Caco-2 (cell line): ENCODE data around the gene COL6A3. TPM values are rescaled to one million over a fixed set of nuclear protein-coding genes. Genes with fewer than 3 reads are reported as not detected.

ENCODE experiments used
- BruUV-seq: library from RNA; stranded (reverse); fragments of 400-500 nt; replicated peaks from 2 replicates; lab custom pipeline; 2021; lab: Mats Ljungman, UMichigan
- CTCF ChIA-PET: fragments of 300-600 bp; sonication (Branson Sonifier 250); formaldehyde crosslinking; loops from one replicate; lab custom pipeline; 2022; ENCODE audit warnings: antibody characterized with exemption; lab: Charles Lee
- POLR2A ChIA-PET: fragments of 300-600 bp; sonication (Branson Sonifier 250); formaldehyde crosslinking; loops from one replicate; lab custom pipeline; 2022; ENCODE audit warnings: antibody characterized with exemption; lab: Charles Lee
- DNase-seq, 2 experiments: peaks; one replicate each; pipeline versions ENCODE4 v3.0.0 to v3.0.0-alpha.2; 2020 to 2022
- H3K27me3 ChIP-seq: replicated peaks from 2 replicates; pipeline ENCODE4 v1.6.0; 2011; ENCODE audit warnings: low read length; ENCODE audit not compliant: control insufficient read depth, insufficient read depth
- H3K36me3 ChIP-seq: 2 replicates; pipeline ENCODE4 v1.5.1; 2011; ENCODE audit warnings: low read length; ENCODE audit not compliant: control insufficient read depth, insufficient read depth
- H3K4me1 ChIP-seq: fragments of 250-450 bp; sonication (Bioruptor Pico); 2 replicates; pipeline ENCODE4 v1.5.1; 2020; ENCODE audit warnings: mild to moderate bottlenecking
- H3K4me3 ChIP-seq: 2 replicates; pipeline ENCODE4 v1.5.1; 2011; ENCODE audit warnings: low read depth, mild to moderate bottlenecking, control low read depth, low read length
- H3K9me3 ChIP-seq: fragments of 250-450 bp; sonication (Bioruptor Pico); 2 replicates; pipeline ENCODE4 v1.5.1; 2020; ENCODE audit warnings: mild to moderate bottlenecking, moderate library complexity
- H3K27ac Mint-ChIP-seq: one replicate; pipeline ENCODE4 v1.8.0; 2022; ENCODE audit warnings: mixed read lengths; ENCODE audit not compliant: unreplicated experiment
- H3K27me3 Mint-ChIP-seq: one replicate; pipeline ENCODE4 v1.8.0; 2022; ENCODE audit warnings: mixed read lengths; ENCODE audit not compliant: insufficient read depth, unreplicated experiment
- H3K36me3 Mint-ChIP-seq: one replicate; pipeline ENCODE4 v1.8.0; 2022; ENCODE audit warnings: mild to moderate bottlenecking, mixed read lengths; ENCODE audit not compliant: insufficient read depth, unreplicated experiment
- H3K4me1 Mint-ChIP-seq: one replicate; pipeline ENCODE4 v1.8.0; 2022; ENCODE audit warnings: low read depth, mixed read lengths; ENCODE audit not compliant: unreplicated experiment
- H3K4me3 Mint-ChIP-seq: one replicate; pipeline ENCODE4 v1.8.0; 2022; ENCODE audit warnings: mild to moderate bottlenecking, moderate library complexity, mixed read lengths; ENCODE audit not compliant: unreplicated experiment
- H3K9me3 Mint-ChIP-seq: one replicate; pipeline ENCODE4 v1.8.0; 2022; ENCODE audit warnings: mixed read lengths; ENCODE audit not compliant: unreplicated experiment
- CTCF ChIP-seq, 2 experiments: fragments of 200-600 bp in 1 of 2; IDR thresholded peaks; 1 replicate in 1 of 2; 2 replicates in 1 of 2; pipeline versions ENCODE4 v1.5.1 to v1.8.0; 2011 to 2022; ENCODE audit warnings: antibody characterized with exemption in 1 of 2, control low read depth in 1 of 2, inconsistent platforms in 1 of 2, low read depth in 1 of 2, low read length in 1 of 2, mild to moderate bottlenecking in 1 of 2, moderate library complexity in 1 of 2; ENCODE audit not compliant: insufficient read depth in 1 of 2, severe bottlenecking in 1 of 2, unreplicated experiment in 1 of 2
- intact Hi-C: fragments of 100-400 bp; cut with micrococcal nuclease; formaldehyde crosslinking; loops from one replicate; pipeline ENCODE4 v1.10.0; 2022; ENCODE audit not compliant: unreplicated experiment
- total RNA-seq: library from RNA; stranded (reverse); gene quantifications from 2 replicates; pipeline ENCODE4 v1.2.3, GENCODE V29; 2022

Gene COL6A3
- total RNA-seq, 1 experiment from 2014 or later, result 0.73 TPM

DNA sequence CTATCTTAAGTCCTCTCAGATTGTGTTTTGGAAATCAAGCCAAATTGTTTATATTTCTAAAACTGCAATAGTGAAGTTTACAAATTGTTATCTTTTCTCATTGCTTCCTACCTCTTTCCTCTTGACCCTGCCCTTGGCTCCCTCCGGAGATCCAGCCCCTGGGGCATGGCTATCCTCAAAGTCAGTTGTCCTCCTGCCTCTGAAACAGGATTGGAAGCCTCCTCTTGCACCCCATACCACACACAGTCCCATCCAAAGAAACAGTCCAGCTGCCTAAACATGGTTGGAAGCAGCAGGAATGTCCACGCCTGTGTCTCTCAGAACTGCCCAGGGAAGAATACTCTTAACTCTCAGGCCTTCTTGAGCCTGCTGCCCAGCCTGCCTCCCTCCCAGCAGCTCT is 30.1 kb upstream of the COL6A3 start:
- CTCF ChIA-PET, result no interaction called here
- no peaks in the 10 kb centered on the region for H3K9me3 Mint-ChIP-seq
- no peaks in the 10 kb centered on the region for H3K36me3 ChIP-seq
- intact Hi-C loops, result no loop called here
- H3K4me3 ChIP-seq, result no peak overlapping the region
- no peaks in the 10 kb centered on the region for H3K4me1 Mint-ChIP-seq
- TF ChIP-seq CTCF (IDR thresholded peaks at IDR 0.05; ENCODE audit: insufficient read depth in 1 of 2, low read depth in 1 of 2, low read length in 1 of 2, severe bottlenecking in 1 of 2, unreplicated experiment in 1 of 2), result no peak
- H3K36me3 Mint-ChIP-seq, result no peaks in the 10 kb centered on the region
- no peak overlapping the region for H3K27ac Mint-ChIP-seq
- H3K27me3 Mint-ChIP-seq, result peaks cover 12% of the 10 kb centered on the region
- no peaks in the 10 kb centered on the region for H3K27me3 ChIP-seq
- BruUV-seq, result no TSS peak
- no peak overlapping the region for H3K4me3 Mint-ChIP-seq
- no peaks in the 10 kb centered on the region for H3K9me3 ChIP-seq
- H3K4me1 ChIP-seq, result no peaks in the 10 kb centered on the region
- DNase-seq, result no peak
- POLR2A ChIA-PET, result no interaction called here

DNA sequence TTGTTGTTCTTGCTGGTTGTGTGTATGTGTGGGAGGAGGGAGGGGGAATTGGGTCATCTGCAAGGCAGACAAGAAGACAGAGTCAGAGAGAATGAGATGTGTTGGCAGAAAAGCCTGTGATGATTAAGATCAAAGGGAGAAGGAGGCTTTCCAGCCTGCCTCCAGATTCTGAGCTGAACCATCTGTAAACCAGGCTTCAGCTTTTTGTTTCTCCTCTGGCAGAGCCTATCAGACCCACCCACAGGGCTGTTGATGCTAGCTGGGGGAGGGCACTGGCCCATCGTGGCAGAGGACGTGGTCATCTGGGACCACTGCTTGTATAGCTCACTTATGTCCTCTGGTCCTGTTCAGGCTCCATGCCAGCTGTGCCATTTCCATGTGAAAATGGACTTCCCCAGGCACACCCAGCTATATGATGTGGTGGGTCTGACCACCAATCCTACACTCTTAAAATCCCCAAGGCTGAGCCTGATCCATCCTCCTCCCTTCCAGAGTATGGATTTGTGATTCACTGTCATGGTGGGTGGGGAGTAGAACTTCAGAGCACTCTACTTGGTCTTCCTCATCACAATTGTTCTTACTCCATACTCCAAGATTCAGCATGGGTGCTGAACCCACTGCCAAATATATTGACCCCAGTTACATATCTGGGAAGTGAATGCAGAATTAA is 27.8 kb upstream of the COL6A3 start:
- H3K4me1 ChIP-seq, result no peaks in the 10 kb centered on the region
- Mint-ChIP-seq H3K9me3 (no peaks in the 10 kb centered on the region), H3K36me3 (no peaks in the 10 kb centered on the region), H3K27me3 (peaks cover 7% of the 10 kb centered on the region), H3K4me1 (no peaks in the 10 kb centered on the region), H3K4me3 (no peak overlapping the region), H3K27ac (no peak overlapping the region)
- no peaks in the 10 kb centered on the region for H3K27me3 ChIP-seq
- no peaks in the 10 kb centered on the region for H3K36me3 ChIP-seq
- no peak for TF ChIP-seq CTCF (IDR thresholded peaks at IDR 0.05; ENCODE audit: insufficient read depth in 1 of 2, low read depth in 1 of 2, low read length in 1 of 2, severe bottlenecking in 1 of 2, unreplicated experiment in 1 of 2)
- BruUV-seq, result no TSS peak
- DNase-seq, result no peak
- ChIA-PET POLR2A (no interaction called here), CTCF (no interaction called here)
- no peak overlapping the region for H3K4me3 ChIP-seq
- H3K9me3 ChIP-seq, result no peaks in the 10 kb centered on the region
- intact Hi-C loops, result no loop called here

DNA sequence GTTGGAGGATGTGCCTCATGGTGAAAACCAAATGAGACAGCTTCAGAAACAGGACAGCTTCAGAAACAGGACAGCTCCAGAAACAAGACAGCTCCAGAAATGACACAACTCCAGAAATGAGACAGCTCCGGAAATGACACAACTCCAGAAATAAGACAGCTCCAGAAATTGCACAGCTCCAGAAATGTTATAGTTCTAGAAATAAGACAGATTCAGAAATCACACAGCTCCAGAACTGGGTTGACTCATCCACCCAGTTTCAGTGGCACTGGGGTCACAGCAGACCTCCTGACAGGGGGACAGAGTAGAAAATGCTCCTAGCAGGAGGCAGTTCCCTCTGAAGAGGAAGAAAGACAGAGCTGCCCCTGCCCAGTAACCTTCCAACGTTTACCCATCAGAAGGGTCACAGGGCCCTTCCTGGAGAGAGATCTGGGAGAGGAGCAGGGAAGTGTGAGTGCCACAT is 26.9 kb upstream of the COL6A3 start:
- no peak overlapping the region for H3K4me3 ChIP-seq
- H3K4me3 Mint-ChIP-seq, result no peak overlapping the region
- H3K4me1 Mint-ChIP-seq, result no peaks in the 10 kb centered on the region
- H3K4me1 ChIP-seq, result no peaks in the 10 kb centered on the region
- H3K27me3 Mint-ChIP-seq, result peaks cover 7% of the 10 kb centered on the region
- H3K36me3 Mint-ChIP-seq, result no peaks in the 10 kb centered on the region
- POLR2A ChIA-PET, result no interaction called here
- no peak overlapping the region for H3K27ac Mint-ChIP-seq
- BruUV-seq, result no TSS peak
- no peaks in the 10 kb centered on the region for H3K9me3 Mint-ChIP-seq
- CTCF ChIA-PET, result no interaction called here
- H3K27me3 ChIP-seq, result no peaks in the 10 kb centered on the region
- no peak for DNase-seq
- intact Hi-C loops, result no loop called here
- no peaks in the 10 kb centered on the region for H3K9me3 ChIP-seq
- H3K36me3 ChIP-seq, result no peaks in the 10 kb centered on the region
- TF ChIP-seq CTCF (IDR thresholded peaks at IDR 0.05; ENCODE audit: insufficient read depth in 1 of 2, low read depth in 1 of 2, low read length in 1 of 2, severe bottlenecking in 1 of 2, unreplicated experiment in 1 of 2), result no peak
